ENCODE data around the gene KISS1R.

The KISS1R gene

GRCh38 chr19:920051-920864, 3.1 kb downstream of the KISS1R start:
- peak; percentile 54 for DNase-seq (ENCODE audit: low spot score)

GRCh38 chr19:924553-925086, 7.5 kb downstream of the KISS1R start:
- no peak for DNase-seq (ENCODE audit: low spot score)

- peak; percentile 82 for DNase-seq (ENCODE audit: low spot score)
These were observed 8.0 kb downstream of the KISS1R start for GRCh38 chr19:925087-925525.

- peak; percentile 75 for DNase-seq (ENCODE audit: low spot score)
These were observed 8.6 kb downstream of the KISS1R start, which contains the start of gene ARID3A for GRCh38 chr19:925526-926322. Gene ARID3A (plus strand): TSS chr19:926035. CDS start chr19:929529, 3,494 bp downstream.

DNA sequence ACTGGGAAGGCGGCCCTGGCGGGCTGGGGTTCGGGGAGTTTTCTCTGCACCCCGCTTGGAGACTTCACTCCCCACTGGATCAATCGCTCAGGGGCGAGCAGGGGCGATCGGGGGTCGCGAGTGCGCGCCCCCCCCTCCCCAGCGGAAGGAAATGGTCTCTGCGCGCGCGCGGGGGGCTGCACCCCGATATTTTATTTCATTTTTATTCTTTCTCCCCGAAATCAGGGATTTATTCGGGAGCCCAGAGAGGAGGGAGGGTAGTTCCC, 9.1 kb downstream of the KISS1R start:
- no peak for DNase-seq (ENCODE audit: low spot score)

DNA sequence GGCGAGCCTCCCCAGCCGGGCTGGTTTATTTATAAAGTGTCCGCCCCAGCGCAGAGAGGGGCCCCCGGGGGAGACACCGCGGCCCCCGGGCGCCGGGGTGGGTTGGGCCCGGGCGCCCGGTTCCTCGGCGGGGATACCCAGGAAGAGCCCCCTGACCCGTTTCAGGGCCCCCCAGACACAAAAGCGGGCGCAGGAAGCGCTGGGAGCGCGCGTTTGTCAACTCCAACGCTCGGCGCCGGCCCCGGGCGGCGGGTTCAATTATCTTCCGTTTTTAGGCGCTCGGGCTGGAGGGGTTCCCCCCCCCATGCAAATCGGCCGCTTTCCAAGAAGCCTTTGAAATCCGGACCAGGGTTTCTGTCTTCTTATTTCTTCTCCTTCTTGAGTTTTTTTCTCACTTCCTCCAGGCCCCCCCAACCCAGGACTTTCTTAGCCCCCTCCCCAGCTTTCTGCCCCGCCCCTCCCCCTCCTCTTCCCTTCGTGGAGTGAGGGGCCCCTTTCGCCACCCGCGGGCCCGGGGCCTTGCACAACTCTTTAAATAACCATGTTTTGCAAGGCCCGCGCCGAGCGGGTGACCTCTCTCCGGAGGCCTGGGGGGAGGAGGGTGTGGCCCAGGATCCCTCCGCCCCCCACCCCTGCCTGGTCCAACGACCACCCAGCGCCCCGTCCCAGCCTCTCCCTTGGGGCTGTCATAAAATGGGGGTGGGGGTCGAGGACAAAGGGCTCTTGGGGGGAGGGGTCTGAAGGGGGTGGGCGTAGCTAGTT, 9.6 kb downstream of the KISS1R start:
- no peak for DNase-seq (ENCODE audit: low spot score)

DNA sequence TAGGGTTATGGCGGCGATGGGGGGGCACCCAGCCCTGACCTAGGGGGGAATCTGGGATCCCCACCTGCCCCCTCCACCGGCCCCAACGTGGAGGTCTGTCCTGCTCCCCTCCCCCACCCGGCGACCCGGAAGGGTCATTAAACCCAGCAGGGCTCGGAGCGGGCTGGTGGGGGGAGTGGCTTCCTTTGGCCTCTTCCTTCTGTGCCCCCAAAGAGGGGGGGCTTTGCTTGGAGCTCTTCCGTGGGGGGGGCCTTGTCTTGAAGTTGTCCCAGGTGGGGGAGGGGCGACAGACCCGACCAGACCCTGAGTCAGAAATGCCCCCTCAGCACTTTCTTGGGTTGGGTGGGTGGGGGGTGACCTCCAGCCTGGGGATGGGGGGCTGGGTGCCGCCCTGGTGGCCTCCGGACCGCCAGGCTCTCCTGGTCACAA, 10.2 kb downstream of the KISS1R start:
- DNase-seq (ENCODE audit: low spot score), result no peak

GRCh38 chr19:927780-928401, 10.8 kb downstream of the KISS1R start:
- DNase-seq (ENCODE audit: low spot score), result no peak

GRCh38 chr19:928471-929202, 11.5 kb downstream of the KISS1R start:
- no peak for DNase-seq (ENCODE audit: low spot score)

- no peak for DNase-seq (ENCODE audit: low spot score)
These were observed 12.2 kb downstream of the KISS1R start for GRCh38 chr19:929203-929890.

- no peak for DNase-seq (ENCODE audit: low spot score)
These were observed 12.7 kb downstream of the KISS1R start for GRCh38 chr19:929891-930258.

GRCh38 chr19:931860-932647, 14.9 kb downstream of the KISS1R start:
- no peak for DNase-seq (ENCODE audit: low spot score)

GRCh38 chr19:932648-933552, 15.8 kb downstream of the KISS1R start:
- no peak for DNase-seq (ENCODE audit: low spot score)

GRCh38 chr19:933553-933882, 16.4 kb downstream of the KISS1R start:
- no peak for DNase-seq (ENCODE audit: low spot score)

GRCh38 chr19:934197-934840, 17.2 kb downstream of the KISS1R start:
- no peak for DNase-seq (ENCODE audit: low spot score)

DNA sequence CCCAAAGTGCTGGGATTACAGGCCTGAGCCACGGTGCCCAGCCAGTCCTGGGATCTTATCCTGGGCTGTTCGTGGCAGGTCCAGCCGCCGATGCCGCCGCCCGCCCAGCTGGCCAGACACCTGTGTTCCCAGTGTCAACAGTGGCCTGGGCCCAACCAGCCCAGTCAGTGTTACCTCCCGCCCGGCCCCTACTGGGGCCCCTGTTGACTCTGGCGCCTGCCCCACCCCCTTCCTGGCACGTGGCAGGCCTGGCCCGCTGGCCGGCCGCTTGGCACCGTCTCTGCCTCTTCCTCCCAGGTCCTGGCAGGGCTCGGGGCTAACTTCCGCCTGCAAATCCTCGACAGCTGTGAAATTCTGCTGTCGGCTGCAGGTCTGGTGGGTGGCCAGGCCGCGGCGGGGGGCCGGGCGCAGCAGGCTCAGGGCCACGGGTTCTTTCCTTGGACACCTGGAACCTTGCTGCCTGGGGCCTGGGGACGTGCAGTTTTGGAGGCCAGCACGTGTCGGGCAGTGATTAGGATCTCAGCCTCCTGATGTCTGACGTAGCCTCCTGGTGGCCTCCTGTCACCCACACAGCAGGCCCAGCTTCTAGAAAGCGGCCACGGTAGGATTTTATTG, 17.8 kb downstream of the KISS1R start:
- DNase-seq (ENCODE audit: low spot score), result no peak

GRCh38 chr19:936175-936546, 19.0 kb downstream of the KISS1R start:
- DNase-seq (ENCODE audit: low spot score), result no peak

DNA sequence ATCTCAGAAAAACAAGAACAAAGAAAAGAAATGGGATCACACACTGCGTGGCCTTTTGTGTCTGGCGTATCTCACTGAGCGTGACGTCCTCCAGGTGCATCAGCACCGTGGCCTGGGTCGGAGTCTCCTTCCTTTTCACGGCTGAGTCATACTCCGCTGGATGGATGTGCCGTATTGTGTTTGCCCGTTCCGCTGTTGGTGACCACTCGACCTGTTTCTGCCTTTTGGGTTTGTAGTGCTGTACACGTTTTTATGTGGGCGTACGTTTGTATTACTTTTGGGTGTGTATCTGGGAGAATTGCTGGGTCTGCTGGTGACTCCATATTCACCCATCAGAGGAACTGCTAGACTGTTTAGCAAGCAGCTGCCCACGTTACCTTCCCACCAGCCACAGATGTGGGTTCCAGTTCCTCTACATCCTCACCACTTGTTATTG, 20.1 kb downstream of the KISS1R start:
- DNase-seq (ENCODE audit: low spot score), result no peak
